ENCODE results near the gene COA1. TPM values are rescaled to one million over a fixed set of nuclear protein-coding genes. Genes with fewer than 3 reads are reported as not detected.

COA1 gene
- total and polyA plus RNA-seq, 3 donors from 2014 or later, result 36.4 to 80.5 (median 75.7) TPM

GRCh38 chr7:43616977-43617376 is 112.3 kb downstream of the COA1 start:
- no peaks in the 10 kb centered on the region for H3K27me3 ChIP-seq
- H3K27ac ChIP-seq, result no peak overlapping the region
- TF ChIP-seq CTCF (IDR thresholded peaks at IDR 0.05) (no peak), POLR2A (IDR thresholded peaks at IDR 0.05) (no peak)
- H3K4me3 ChIP-seq, result no peak overlapping the region
- H3K9me3 ChIP-seq, result no peaks in the 10 kb centered on the region
- H3K36me3 ChIP-seq (ENCODE audit: low read depth, missing control alignments), result no peaks in the 10 kb centered on the region
- H3K4me1 ChIP-seq, result no peaks in the 10 kb centered on the region
- intact Hi-C loops (cut with DNase I; ENCODE audit: low total_unique reads), result no loop called here
- WGBS, 2 donors, result 95 to 97% methylated on average over 4 of the region's 4 CpGs
- no peak for DNase-seq

GRCh38 chr7:43615558-43616145 is 113.7 kb downstream of the COA1 start:
- H3K4me1 ChIP-seq, result no peaks in the 10 kb centered on the region
- no peak for DNase-seq
- 82% methylated on average over 7 of the region's 7 CpGs for WGBS, 2 donors
- H3K4me3 ChIP-seq, result no peak overlapping the region
- H3K27ac ChIP-seq, result no peak overlapping the region
- no peaks in the 10 kb centered on the region for H3K9me3 ChIP-seq
- TF ChIP-seq CTCF (IDR thresholded peaks at IDR 0.05), result no peak
- TF ChIP-seq POLR2A (IDR thresholded peaks at IDR 0.05), result no peak
- no peaks in the 10 kb centered on the region for H3K27me3 ChIP-seq
- intact Hi-C loops (cut with DNase I; ENCODE audit: low total_unique reads), result no loop called here
- no peaks in the 10 kb centered on the region for H3K36me3 ChIP-seq (ENCODE audit: low read depth, missing control alignments)

- Histone ChIP-seq H3K4me3 (no peak overlapping the region), H3K27me3 (no peaks in the 10 kb centered on the region), H3K36me3 (ENCODE audit: low read depth, missing control alignments) (no peaks in the 10 kb centered on the region), H3K4me1 (no peaks in the 10 kb centered on the region), H3K9me3 (no peaks in the 10 kb centered on the region), H3K27ac (no peak overlapping the region)
- TF ChIP-seq POLR2A (IDR thresholded peaks at IDR 0.05), result no peak
- TF ChIP-seq CTCF (IDR thresholded peaks at IDR 0.05), result no peak
- intact Hi-C loops (cut with DNase I; ENCODE audit: low total_unique reads), result no loop called here
- DNase-seq, result no peak
- WGBS, 2 donors, result 62 to 68% methylated on average over 3 of the region's 3 CpGs
Observed at GRCh38 chr7:43612599-43613589, 116.4 kb downstream of the COA1 start.

- 76 to 83% methylated on average over 5 of the region's 5 CpGs for WGBS, 2 donors
- Histone ChIP-seq H3K36me3 (ENCODE audit: low read depth, missing control alignments) (no peaks in the 10 kb centered on the region), H3K4me1 (no peaks in the 10 kb centered on the region), H3K9me3 (no peaks in the 10 kb centered on the region), H3K27me3 (no peaks in the 10 kb centered on the region), H3K27ac (no peak overlapping the region), H3K4me3 (no peak overlapping the region)
- intact Hi-C loops (cut with DNase I; ENCODE audit: low total_unique reads), result no loop called here
- no peak for DNase-seq
- TF ChIP-seq POLR2A (IDR thresholded peaks at IDR 0.05) (no peak), CTCF (IDR thresholded peaks at IDR 0.05) (no peak)
Observed at GRCh38 chr7:43612128-43612527, 117.2 kb downstream of the COA1 start.

Measured in testis (tissue), 3 donors.